WTC11 (cell line): ENCODE data around the gene UNC79. TPM values are rescaled to one million over a fixed set of nuclear protein-coding genes. Genes with fewer than 3 reads are reported as not detected.

ENCODE experiments used
- ATAC-seq: fragments of 200-7000 bp; cut with Tn5 transposase; 2 replicates; pipeline ENCODE4 v1.10.0; 2021; ENCODE audit warnings: mild to moderate bottlenecking, moderate library complexity
- CTCF ChIA-PET: fragments of 300-600 bp; sonication (Branson Sonifier 250); formaldehyde crosslinking; loops from one replicate; lab custom pipeline; 2021; ENCODE audit warnings: antibody characterized with exemption; lab: Charles Lee
- POLR2A ChIA-PET: fragments of 350-600 bp; sonication (Branson Sonifier 250); formaldehyde crosslinking; loops from one replicate; lab custom pipeline; 2021; ENCODE audit warnings: antibody characterized with exemption; lab: Charles Lee
- DNase-seq: peaks from one replicate; pipeline ENCODE4 v3.0.0; 2021; ENCODE audit warnings: low spot score
- H3K27ac Mint-ChIP-seq: 2 replicates; pipeline ENCODE4 v1.8.0; 2021; ENCODE audit warnings: mixed read lengths
- H3K27me3 Mint-ChIP-seq: 2 replicates; pipeline ENCODE4 v1.8.0; 2021; ENCODE audit warnings: low read depth, mild to moderate bottlenecking, moderate library complexity, mixed read lengths
- H3K36me3 Mint-ChIP-seq: 2 replicates; pipeline ENCODE4 v1.8.0; 2021; ENCODE audit warnings: mixed read lengths
- H3K4me1 Mint-ChIP-seq: 2 replicates; pipeline ENCODE4 v1.8.0; 2022; ENCODE audit warnings: mixed read lengths
- H3K4me3 Mint-ChIP-seq: 2 replicates; pipeline ENCODE4 v1.8.0; 2021; ENCODE audit warnings: mild to moderate bottlenecking, moderate library complexity, mixed read lengths
- H3K9me3 Mint-ChIP-seq: 2 replicates; pipeline ENCODE4 v1.8.0; 2021; ENCODE audit warnings: mixed read lengths
- ATF6 ChIP-seq: sonication (generic); formaldehyde crosslinking; IDR thresholded peaks from 2 replicates; pipeline ENCODE4 v1.8.1; 2023; ENCODE audit warnings: mild to moderate bottlenecking, missing genetic modification reagents
- E2F4 ChIP-seq: sonication (generic); formaldehyde crosslinking; IDR thresholded peaks from 2 replicates; pipeline ENCODE4 v1.8.1; 2022; ENCODE audit warnings: low read depth, mild to moderate bottlenecking, moderate library complexity, missing genetic modification reagents, borderline replicate concordance
- ESRRA ChIP-seq: sonication (generic); formaldehyde crosslinking; IDR thresholded peaks from 2 replicates; pipeline ENCODE4 v1.8.1; 2022; ENCODE audit warnings: mild to moderate bottlenecking, missing genetic modification reagents, borderline replicate concordance
- FOXP4 ChIP-seq: sonication (generic); formaldehyde crosslinking; IDR thresholded peaks from 2 replicates; pipeline ENCODE4 v1.8.0; 2022; ENCODE audit warnings: mild to moderate bottlenecking, missing genetic modification reagents
- HMGXB4 ChIP-seq: sonication (generic); formaldehyde crosslinking; IDR thresholded peaks from 2 replicates; pipeline ENCODE4 v1.8.1; 2023; ENCODE audit warnings: mild to moderate bottlenecking, moderate library complexity, missing genetic modification reagents
- IRF2 ChIP-seq: sonication (generic); formaldehyde crosslinking; IDR thresholded peaks from 2 replicates; pipeline ENCODE4 v1.8.0; 2022; ENCODE audit warnings: low read depth, missing genetic modification reagents, borderline replicate concordance
- KAT7 ChIP-seq: sonication (generic); formaldehyde crosslinking; IDR thresholded peaks from 2 replicates; pipeline ENCODE4 v1.8.1; 2023; ENCODE audit warnings: missing genetic modification reagents, mild to moderate bottlenecking, borderline replicate concordance
- MYBL2 ChIP-seq: sonication (generic); formaldehyde crosslinking; IDR thresholded peaks from 2 replicates; pipeline ENCODE4 v1.8.1; 2023; ENCODE audit warnings: mild to moderate bottlenecking, moderate library complexity, missing genetic modification reagents
- NR1H2 ChIP-seq: sonication (generic); formaldehyde crosslinking; IDR thresholded peaks from 2 replicates; pipeline ENCODE4 v1.9.0; 2021; ENCODE audit warnings: mild to moderate bottlenecking, moderate library complexity, missing genetic modification reagents
- NR2C2 ChIP-seq: sonication (generic); formaldehyde crosslinking; IDR thresholded peaks from 2 replicates; pipeline ENCODE4 v1.8.0; 2022; ENCODE audit warnings: mild to moderate bottlenecking, missing genetic modification reagents
- PRRX2 ChIP-seq: fragments of 250-450 bp; sonication (Bioruptor Pico); IDR thresholded peaks from 2 replicates; pipeline ENCODE4 v1.8.0; 2021; ENCODE audit warnings: mild to moderate bottlenecking
- RELA ChIP-seq: sonication (generic); formaldehyde crosslinking; IDR thresholded peaks from 2 replicates; pipeline ENCODE4 v1.8.1; 2022; ENCODE audit warnings: missing genetic modification reagents, mild to moderate bottlenecking, borderline replicate concordance
- TEAD4 ChIP-seq: sonication (generic); formaldehyde crosslinking; IDR thresholded peaks from 2 replicates; pipeline ENCODE4 v1.8.0; 2022; ENCODE audit warnings: mild to moderate bottlenecking, missing genetic modification reagents
- TP53 ChIP-seq: sonication (generic); formaldehyde crosslinking; IDR thresholded peaks from 2 replicates; pipeline ENCODE4 v1.8.1; 2023; ENCODE audit warnings: mild to moderate bottlenecking, missing genetic modification reagents
- USF1 ChIP-seq: sonication (generic); formaldehyde crosslinking; IDR thresholded peaks from 2 replicates; pipeline ENCODE4 v1.8.0; 2022; ENCODE audit warnings: mild to moderate bottlenecking, missing genetic modification reagents
- USF2 ChIP-seq: sonication (generic); formaldehyde crosslinking; IDR thresholded peaks from 2 replicates; pipeline ENCODE4 v1.8.1; 2023; ENCODE audit warnings: mild to moderate bottlenecking, missing genetic modification reagents, moderate library complexity
- ZNF232 ChIP-seq: sonication (generic); formaldehyde crosslinking; IDR thresholded peaks from 2 replicates; pipeline ENCODE4 v1.8.0; 2022; ENCODE audit warnings: mild to moderate bottlenecking, missing genetic modification reagents
- ZNF263 ChIP-seq: sonication (generic); formaldehyde crosslinking; IDR thresholded peaks from 2 replicates; pipeline ENCODE4 v1.8.1; 2022; ENCODE audit warnings: low read depth, mild to moderate bottlenecking, moderate library complexity, missing genetic modification reagents
- ZNF671 ChIP-seq: fragments of 250-450 bp; sonication (Bioruptor Pico); IDR thresholded peaks from 2 replicates; pipeline ENCODE4 v1.8.0; 2021; ENCODE audit warnings: mild to moderate bottlenecking
- total RNA-seq: library from RNA; stranded (reverse); gene quantifications from 3 replicates; pipeline ENCODE4 v1.2.3, GENCODE V29; 2021

Gene UNC79
- total RNA-seq, 1 experiment from 2014 or later, result 2.1 TPM

- Mint-ChIP-seq H3K27ac (no peak overlapping the region), H3K9me3 (peaks cover 6% of the 10 kb centered on the region), H3K36me3 (peaks cover 4% of the 10 kb centered on the region; the same call in 1 of the 2 replicates), H3K27me3 (no peaks in the 10 kb centered on the region), H3K4me3 (no peak overlapping the region), H3K4me1 (peaks cover 3% of the 10 kb centered on the region; the same call in 1 of the 2 replicates)
- CTCF ChIA-PET, result no interaction called here
- DNase-seq (no peak), ATAC-seq (no peak)
- POLR2A ChIA-PET, result no interaction called here
- TF ChIP-seq ZNF671 (CRISPR knock-in tag) (no peak), E2F4 (CRISPR knock-in tag) (no peak), NR2C2 (CRISPR knock-in tag) (no peak), TEAD4 (CRISPR knock-in tag) (no peak), RELA (CRISPR knock-in tag) (no peak), MYBL2 (CRISPR knock-in tag) (no peak)
Measured at GRCh38 chr14:93703941-93704340, 273.2 kb downstream of the UNC79 start.

- Mint-ChIP-seq H3K4me1 (peaks cover 3% of the 10 kb centered on the region; the same call in 1 of the 2 replicates), H3K36me3 (no peaks in the 10 kb centered on the region), H3K9me3 (no peaks in the 10 kb centered on the region), H3K27ac (no peak overlapping the region), H3K27me3 (no peaks in the 10 kb centered on the region), H3K4me3 (no peak overlapping the region)
- no peak for TF ChIP-seq NR1H2 (CRISPR knock-in tag)
- no peak for TF ChIP-seq PRRX2
- TF ChIP-seq USF2 (CRISPR knock-in tag), result no peak
- TF ChIP-seq TP53 (CRISPR knock-in tag), result no peak
- TF ChIP-seq FOXP4 (CRISPR knock-in tag), result no peak
- no peak for TF ChIP-seq ZNF232
- no peak for TF ChIP-seq HMGXB4
- TF ChIP-seq ZNF263 (CRISPR knock-in tag), result no peak
- no peak for TF ChIP-seq USF1 (CRISPR knock-in tag)
- no peak for TF ChIP-seq ATF6 (CRISPR knock-in tag)
- TF ChIP-seq ESRRA (CRISPR knock-in tag), result no peak
- TF ChIP-seq KAT7 (CRISPR knock-in tag), result no peak
- TF ChIP-seq IRF2 (CRISPR knock-in tag), result no peak
- ChIA-PET CTCF (interaction anchor here (1.0 to 1.4 kb wide), 2 partner anchors 51 to 198 kb away, joined by 5 to 7 read pairs; no protein-coding TSS in a partner anchor), POLR2A (no interaction called here)
- ATAC-seq (no peak), DNase-seq (no peak)
Measured at GRCh38 chr14:93705513-93706156, 274.9 kb downstream of the UNC79 start.
